Measurements from ENCODE around the gene PLAGL2.

GRCh38 chr20:32215147-32215546 lies 7.6 kb upstream of the PLAGL2 start:
- no peak for TF ChIP-seq SP2 (IDR thresholded peaks at IDR 0.05; ENCODE audit: low read length)
- no peak for TF ChIP-seq CTCF (IDR thresholded peaks at IDR 0.05; ENCODE audit: control extremely low read depth in 1 of 3, insufficient read depth in 1 of 3, low read depth in 1 of 3, low read length in 3 of 3)

Data from H1 (cell line).